Frontal cortex (tissue), 4 donors: ENCODE measurements around the gene LAMB4. TPM values are rescaled to one million over a fixed set of nuclear protein-coding genes. Genes with fewer than 3 reads are reported as not detected.

Source experiments
- DNase-seq, 2 donors: peaks; one replicate each; pipeline ENCODE4 v3.0.0; 2012; ENCODE audit warnings: low spot score in 2 of 2
- FAIRE-seq: peaks from 2 replicates; lab custom pipeline; 2012; peaks lifted over from hg19 to GRCh38; lab: Jason Lieb, UNC
- total RNA-seq: library from RNA; depleted of rRNA; stranded (reverse); fragments of >200 nt; gene quantifications from one replicate; pipeline ENCODE4 v1.2.3, GENCODE V29; 2014
- donor health status: control.
- donor health status: control.
- donor health status: control.

Gene LAMB4
- total RNA-seq, 1 donor from 2014 or later = 0.82 TPM

GRCh38 chr7:108118959-108119358 is 11.2 kb downstream of the LAMB4 start:
- DNase-seq (no peak), FAIRE-seq (no peak)

- DNase-seq (no peak), FAIRE-seq (no peak)
Observed at GRCh38 chr7:108114117-108114841, 15.9 kb downstream of the LAMB4 start.

- FAIRE-seq (no peak), DNase-seq (no peak)
Observed at GRCh38 chr7:108112683-108113082, 17.5 kb downstream of the LAMB4 start.

- DNase-seq (no peak), FAIRE-seq (no peak)
Observed at GRCh38 chr7:108109221-108109908, 20.8 kb downstream of the LAMB4 start.

GRCh38 chr7:108108131-108108530 is 22.0 kb downstream of the LAMB4 start:
- FAIRE-seq (no peak), DNase-seq (no peak)

GRCh38 chr7:108104324-108104723 is 25.8 kb downstream of the LAMB4 start:
- no peak for FAIRE-seq

GRCh38 chr7:108103558-108104298 is 26.4 kb downstream of the LAMB4 start:
- DNase-seq = no peak
- FAIRE-seq = no peak

More at GRCh38 chr7:108104324-108104723, 25.8 kb downstream of the LAMB4 start:
- no peak for DNase-seq

- DNase-seq = no peak
- FAIRE-seq = no peak
Observed at GRCh38 chr7:108102671-108103312, 27.4 kb downstream of the LAMB4 start.

- no peak for DNase-seq
- FAIRE-seq = no peak
Observed at GRCh38 chr7:108101759-108102158, 28.4 kb downstream of the LAMB4 start.

GRCh38 chr7:108099713-108100112 is 30.4 kb downstream of the LAMB4 start:
- no peak for DNase-seq
- no peak for FAIRE-seq

GRCh38 chr7:108097703-108098102 is 32.5 kb downstream of the LAMB4 start:
- DNase-seq (no peak), FAIRE-seq (no peak)

GRCh38 chr7:108096996-108097395 is 33.2 kb downstream of the LAMB4 start:
- FAIRE-seq (no peak), DNase-seq (no peak)

- FAIRE-seq = no peak
- DNase-seq = no peak
Observed at GRCh38 chr7:108094933-108095710, 35.0 kb downstream of the LAMB4 start.

- DNase-seq = no peak
- FAIRE-seq = no peak
Observed at GRCh38 chr7:108094346-108094745, 35.8 kb downstream of the LAMB4 start.

GRCh38 chr7:108093851-108094331 is 36.3 kb downstream of the LAMB4 start:
- FAIRE-seq = no peak
- no peak for DNase-seq

- FAIRE-seq (no peak), DNase-seq (no peak)
Observed at GRCh38 chr7:108093341-108093740, 36.8 kb downstream of the LAMB4 start.

GRCh38 chr7:108091461-108091831 is 38.7 kb downstream of the LAMB4 start:
- FAIRE-seq (no peak), DNase-seq (no peak)

GRCh38 chr7:108090791-108091460 is 39.2 kb downstream of the LAMB4 start:
- DNase-seq = no peak

GRCh38 chr7:108089381-108089780 is 40.8 kb downstream of the LAMB4 start:
- FAIRE-seq (no peak), DNase-seq (no peak)

More at GRCh38 chr7:108090791-108091460, 39.2 kb downstream of the LAMB4 start:
- FAIRE-seq = no peak
